ENCODE measurements around the gene TMEM175. TPM values are rescaled to one million over a fixed set of nuclear protein-coding genes. Genes with fewer than 3 reads are reported as not detected.

The TMEM175 gene
- total and polyA plus RNA-seq, 8 donors = 10.0 to 96.6 (median 16.4) TPM

GRCh38 chr4:921830-922331, 10.4 kb upstream of the TMEM175 start:
- no peaks in the 10 kb centered on the region for H3K36me3 ChIP-seq
- peak in 1 of 6 donors; percentile 27 for DNase-seq
- H3K9me3 ChIP-seq = no peaks in the 10 kb centered on the region
- FAIRE-seq = no peak
- no peak overlapping the region for H3K27ac ChIP-seq
- H3K4me1 ChIP-seq = no peaks in the 10 kb centered on the region
- TF ChIP-seq CTCF (IDR thresholded peaks at IDR 0.05) = no peak
- ATAC-seq = no peak
- intact Hi-C loops (cut with DNase I) = no loop called here
- no peaks in the 10 kb centered on the region for H3K27me3 ChIP-seq
- no peak overlapping the region for H3K4me3 ChIP-seq
- WGBS, 2 donors = 92 to 96% methylated on average over 17 of the region's 17 CpGs

GRCh38 chr4:924107-925096, 7.9 kb upstream of the TMEM175 start:
- intact Hi-C loops (cut with DNase I) = no loop called here
- Histone ChIP-seq H3K4me3 (no peak overlapping the region), H3K27ac (no peak overlapping the region), H3K36me3 (no peaks in the 10 kb centered on the region), H3K4me1 (peaks cover 0 to 2% (median under 1%) of the 10 kb centered on the region in 3 donors), H3K27me3 (no peaks in the 10 kb centered on the region), H3K9me3 (no peaks in the 10 kb centered on the region)
- 84 to 85% methylated on average over 18 of the region's 18 CpGs for WGBS, 2 donors
- FAIRE-seq (no peak), ATAC-seq (no peak), DNase-seq (peak in 1 of 6 donors; percentile 19)
- TF ChIP-seq CTCF (IDR thresholded peaks at IDR 0.05) = no peak

GRCh38 chr4:925171-925570, 7.1 kb upstream of the TMEM175 start:
- no peaks in the 10 kb centered on the region for H3K9me3 ChIP-seq
- H3K27me3 ChIP-seq = no peaks in the 10 kb centered on the region
- DNase-seq = peak in 1 of 6 donors; percentile 45
- FAIRE-seq = no peak
- H3K27ac ChIP-seq = no peak overlapping the region
- H3K36me3 ChIP-seq = no peaks in the 10 kb centered on the region
- intact Hi-C loops (cut with DNase I) = no loop called here
- TF ChIP-seq CTCF (IDR thresholded peaks at IDR 0.05) = no peak
- no peak for ATAC-seq
- WGBS, 2 donors = 90 to 96% methylated on average over 9 of the region's 9 CpGs
- no peak overlapping the region for H3K4me3 ChIP-seq
- H3K4me1 ChIP-seq = peaks cover 6 to 10% (median 8%) of the 10 kb centered on the region in 3 donors

- ATAC-seq = no peak
- 76 to 82% methylated on average over 26 of the region's 26 CpGs for WGBS, 2 donors
Measured at GRCh38 chr4:925771-926500, 6.3 kb upstream of the TMEM175 start.

More at GRCh38 chr4:925771-926500, 6.3 kb upstream of the TMEM175 start:
- intact Hi-C loops (cut with DNase I) = no loop called here
- FAIRE-seq = no peak
- Histone ChIP-seq H3K4me1 (peaks cover 9 to 17% (median 16%) of the 10 kb centered on the region in 3 donors), H3K27me3 (no peaks in the 10 kb centered on the region), H3K9me3 (no peaks in the 10 kb centered on the region), H3K27ac (no peak overlapping the region), H3K36me3 (no peaks in the 10 kb centered on the region), H3K4me3 (no peak overlapping the region)
- DNase-seq = peak in 1 of 6 donors; percentile 33
- no peak for TF ChIP-seq CTCF (IDR thresholded peaks at IDR 0.05)

Measured in pancreas (tissue), 10 donors.